WTC11 (cell line): ENCODE results near the gene HSF2BP. TPM values are rescaled to one million over a fixed set of nuclear protein-coding genes. Genes with fewer than 3 reads are reported as not detected.

ENCODE experiments used
- ATAC-seq: fragments of 200-7000 bp; cut with Tn5 transposase; 2 replicates; pipeline ENCODE4 v1.10.0; 2021; ENCODE audit warnings: mild to moderate bottlenecking, moderate library complexity
- CTCF ChIA-PET: fragments of 300-600 bp; sonication (Branson Sonifier 250); formaldehyde crosslinking; loops from one replicate; lab custom pipeline; 2021; ENCODE audit warnings: antibody characterized with exemption; lab: Charles Lee
- POLR2A ChIA-PET: fragments of 350-600 bp; sonication (Branson Sonifier 250); formaldehyde crosslinking; loops from one replicate; lab custom pipeline; 2021; ENCODE audit warnings: antibody characterized with exemption; lab: Charles Lee
- DNase-seq: peaks from one replicate; pipeline ENCODE4 v3.0.0; 2021; ENCODE audit warnings: low spot score
- H3K27ac Mint-ChIP-seq: 2 replicates; pipeline ENCODE4 v1.8.0; 2021; ENCODE audit warnings: mixed read lengths
- H3K27me3 Mint-ChIP-seq: 2 replicates; pipeline ENCODE4 v1.8.0; 2021; ENCODE audit warnings: low read depth, mild to moderate bottlenecking, moderate library complexity, mixed read lengths
- H3K36me3 Mint-ChIP-seq: 2 replicates; pipeline ENCODE4 v1.8.0; 2021; ENCODE audit warnings: mixed read lengths
- H3K4me1 Mint-ChIP-seq: 2 replicates; pipeline ENCODE4 v1.8.0; 2022; ENCODE audit warnings: mixed read lengths
- H3K4me3 Mint-ChIP-seq: 2 replicates; pipeline ENCODE4 v1.8.0; 2021; ENCODE audit warnings: mild to moderate bottlenecking, moderate library complexity, mixed read lengths
- H3K9me3 Mint-ChIP-seq: 2 replicates; pipeline ENCODE4 v1.8.0; 2021; ENCODE audit warnings: mixed read lengths
- CBFB ChIP-seq: sonication (generic); formaldehyde crosslinking; IDR thresholded peaks from 2 replicates; pipeline ENCODE4 v1.8.1; 2022; ENCODE audit warnings: mild to moderate bottlenecking, low read depth, missing genetic modification reagents
- CTCF ChIP-seq: fragments of 200-600 bp; IDR thresholded peaks from 2 replicates; pipeline ENCODE4 v1.8.0; 2022; ENCODE audit warnings: antibody characterized with exemption
- E2F5 ChIP-seq: sonication (generic); formaldehyde crosslinking; IDR thresholded peaks from 2 replicates; pipeline ENCODE4 v1.8.1; 2022; ENCODE audit warnings: mild to moderate bottlenecking, moderate library complexity, missing genetic modification reagents
- ELF4 ChIP-seq: sonication (generic); formaldehyde crosslinking; IDR thresholded peaks from 2 replicates; pipeline ENCODE4 v1.8.1; 2022; ENCODE audit warnings: low read depth, mild to moderate bottlenecking, moderate library complexity, missing genetic modification reagents
- HMGXB4 ChIP-seq: sonication (generic); formaldehyde crosslinking; IDR thresholded peaks from 2 replicates; pipeline ENCODE4 v1.8.1; 2023; ENCODE audit warnings: mild to moderate bottlenecking, moderate library complexity, missing genetic modification reagents
- IRF1 ChIP-seq: sonication (generic); formaldehyde crosslinking; IDR thresholded peaks from 2 replicates; pipeline ENCODE4 v1.8.0; 2023; ENCODE audit warnings: missing genetic modification reagents
- MAX ChIP-seq: sonication (generic); formaldehyde crosslinking; IDR thresholded peaks from 2 replicates; pipeline ENCODE4 v1.8.0; 2022; ENCODE audit warnings: mild to moderate bottlenecking, missing genetic modification reagents
- MXD4 ChIP-seq: fragments of 250-450 bp; sonication (Bioruptor Pico); IDR thresholded peaks from 2 replicates; pipeline ENCODE4 v1.8.0; 2021; ENCODE audit warnings: mild to moderate bottlenecking, moderate library complexity, borderline replicate concordance
- RORB ChIP-seq: fragments of 250-450 bp; sonication (Bioruptor Pico); IDR thresholded peaks from 2 replicates; pipeline ENCODE4 v1.9.0; 2021; ENCODE audit warnings: mild to moderate bottlenecking
- ZNF138 ChIP-seq: sonication (generic); formaldehyde crosslinking; conservative IDR thresholded peaks from 2 replicates; pipeline ENCODE4 v1.8.1; 2022; ENCODE audit warnings: mild to moderate bottlenecking, moderate library complexity, missing genetic modification reagents
- total RNA-seq: library from RNA; stranded (reverse); gene quantifications from 3 replicates; pipeline ENCODE4 v1.2.3, GENCODE V29; 2021
- TF ChIP-seq, protein P1 (sequence below): fragments of 250-450 bp; sonication (Bioruptor Pico); IDR thresholded peaks from 2 replicates; pipeline ENCODE4 v1.9.0; 2021; ENCODE audit warnings: moderate library complexity, mild to moderate bottlenecking, inconsistent platforms, borderline replicate concordance
- TF ChIP-seq, protein P2 (sequence below): sonication (generic); formaldehyde crosslinking; IDR thresholded peaks from 2 replicates; pipeline ENCODE4 v1.8.0; 2022; ENCODE audit warnings: missing genetic modification reagents

HSF2BP gene
- total RNA-seq, 1 experiment from 2014 or later: 1.1 TPM

DNA sequence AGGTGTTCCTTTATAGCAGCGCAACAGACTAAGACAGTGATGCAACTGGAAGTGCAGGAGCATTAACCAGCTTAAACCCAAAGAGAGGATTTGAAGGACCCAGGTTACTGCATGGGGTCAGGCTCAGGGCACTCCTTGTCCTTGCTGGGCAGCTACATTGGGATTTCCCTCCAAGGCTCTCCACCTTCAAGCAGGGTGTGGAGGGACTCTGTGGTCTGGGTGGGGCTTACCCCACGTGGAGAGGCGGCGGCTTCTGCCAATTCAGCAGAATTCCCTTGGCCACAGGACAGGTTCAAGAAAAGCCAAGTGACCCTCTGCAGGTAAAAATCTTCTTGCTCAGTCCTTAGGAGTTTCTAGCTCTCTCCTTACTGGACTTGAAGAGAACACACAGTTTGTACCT is 6.6 kb upstream of the HSF2BP start (continued):
- no peak for TF ChIP-seq HMGXB4 (CRISPR knock-in tag)

- no peaks in the 10 kb centered on the region for H3K27me3 Mint-ChIP-seq
- CTCF ChIA-PET: no interaction called here
- no peak for DNase-seq
- POLR2A ChIA-PET: no interaction called here
- no peak for ATAC-seq
- TF ChIP-seq MXD4 (CRISPR knock-in tag): no peak
- TF ChIP-seq, all 79 proteins: peak for 0
- Mint-ChIP-seq H3K4me1 (peaks cover 21% of the 10 kb centered on the region), H3K36me3 (peaks cover 51% of the 10 kb centered on the region), H3K27ac (0 out of 2 replicates have a peak overlapping the region, but pooled peaks have one; percentile 13), H3K4me3 (no peak overlapping the region), H3K9me3 (peaks cover 6% of the 10 kb centered on the region)
These were observed 5.1 kb upstream of the HSF2BP start for GRCh38 chr21:43664358-43664757.

GRCh38 chr21:43663033-43663432 is 3.7 kb upstream of the HSF2BP start:
- no peak overlapping the region for H3K4me3 Mint-ChIP-seq
- ATAC-seq: no peak
- DNase-seq: no peak
- H3K27ac Mint-ChIP-seq: no peak overlapping the region
- peaks cover 8% of the 10 kb centered on the region; the same call in 1 of the 2 replicates for H3K27me3 Mint-ChIP-seq
- H3K36me3 Mint-ChIP-seq: peaks cover 51% of the 10 kb centered on the region
- H3K9me3 Mint-ChIP-seq: peaks cover 6% of the 10 kb centered on the region
- TF ChIP-seq CTCF: no peak
- no peak for TF ChIP-seq ELF4 (CRISPR knock-in tag)
- no peak for TF ChIP-seq CBFB (CRISPR knock-in tag)
- TF ChIP-seq E2F5: no peak
- TF ChIP-seq ZNF138: no peak
- TF ChIP-seq MAX (CRISPR knock-in tag): no peak
- TF ChIP-seq IRF1 (CRISPR knock-in tag): no peak
- TF ChIP-seq, protein P1, sequence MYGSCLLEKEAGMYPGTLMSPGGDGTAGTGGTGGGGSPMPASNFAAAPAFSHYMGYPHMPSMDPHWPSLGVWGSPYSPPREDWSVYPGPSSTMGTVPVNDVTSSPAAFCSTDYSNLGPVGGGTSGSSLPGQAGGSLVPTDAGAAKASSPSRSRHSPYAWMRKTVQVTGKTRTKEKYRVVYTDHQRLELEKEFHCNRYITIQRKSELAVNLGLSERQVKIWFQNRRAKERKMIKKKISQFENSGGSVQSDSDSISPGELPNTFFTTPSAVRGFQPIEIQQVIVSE (CRISPR knock-in tag): no peak
- TF ChIP-seq, protein P2, sequence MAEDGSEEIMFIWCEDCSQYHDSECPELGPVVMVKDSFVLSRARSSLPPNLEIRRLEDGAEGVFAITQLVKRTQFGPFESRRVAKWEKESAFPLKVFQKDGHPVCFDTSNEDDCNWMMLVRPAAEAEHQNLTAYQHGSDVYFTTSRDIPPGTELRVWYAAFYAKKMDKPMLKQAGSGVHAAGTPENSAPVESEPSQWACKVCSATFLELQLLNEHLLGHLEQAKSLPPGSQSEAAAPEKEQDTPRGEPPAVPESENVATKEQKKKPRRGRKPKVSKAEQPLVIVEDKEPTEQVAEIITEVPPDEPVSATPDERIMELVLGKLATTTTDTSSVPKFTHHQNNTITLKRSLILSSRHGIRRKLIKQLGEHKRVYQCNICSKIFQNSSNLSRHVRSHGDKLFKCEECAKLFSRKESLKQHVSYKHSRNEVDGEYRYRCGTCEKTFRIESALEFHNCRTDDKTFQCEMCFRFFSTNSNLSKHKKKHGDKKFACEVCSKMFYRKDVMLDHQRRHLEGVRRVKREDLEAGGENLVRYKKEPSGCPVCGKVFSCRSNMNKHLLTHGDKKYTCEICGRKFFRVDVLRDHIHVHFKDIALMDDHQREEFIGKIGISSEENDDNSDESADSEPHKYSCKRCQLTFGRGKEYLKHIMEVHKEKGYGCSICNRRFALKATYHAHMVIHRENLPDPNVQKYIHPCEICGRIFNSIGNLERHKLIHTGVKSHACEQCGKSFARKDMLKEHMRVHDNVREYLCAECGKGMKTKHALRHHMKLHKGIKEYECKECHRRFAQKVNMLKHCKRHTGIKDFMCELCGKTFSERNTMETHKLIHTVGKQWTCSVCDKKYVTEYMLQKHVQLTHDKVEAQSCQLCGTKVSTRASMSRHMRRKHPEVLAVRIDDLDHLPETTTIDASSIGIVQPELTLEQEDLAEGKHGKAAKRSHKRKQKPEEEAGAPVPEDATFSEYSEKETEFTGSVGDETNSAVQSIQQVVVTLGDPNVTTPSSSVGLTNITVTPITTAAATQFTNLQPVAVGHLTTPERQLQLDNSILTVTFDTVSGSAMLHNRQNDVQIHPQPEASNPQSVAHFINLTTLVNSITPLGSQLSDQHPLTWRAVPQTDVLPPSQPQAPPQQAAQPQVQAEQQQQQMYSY (CRISPR knock-in tag): no peak
- no peak for TF ChIP-seq RORB (CRISPR knock-in tag)
- peaks cover 21% of the 10 kb centered on the region for H3K4me1 Mint-ChIP-seq
- ChIA-PET POLR2A (no interaction called here), CTCF (no interaction called here)
